Left ventricle myocardium inferior (tissue), 1 donor: ENCODE results near the gene MOB3B. TPM values are rescaled to one million over a fixed set of nuclear protein-coding genes. Genes with fewer than 3 reads are reported as not detected.

Experiments used
- DNase-seq: peaks from one replicate; pipeline ENCODE4 v3.0.0-alpha.2; 2020
- H3K27ac ChIP-seq: fragments of 200-600 bp; replicated peaks from 2 replicates; pipeline ENCODE4 v1.8.0; 2021
- H3K27me3 ChIP-seq: fragments of 200-600 bp; 2 replicates; pipeline ENCODE4 v1.8.0; 2021; ENCODE audit warnings: low read depth
- H3K36me3 ChIP-seq: fragments of 200-600 bp; 2 replicates; pipeline ENCODE4 v1.8.0; 2021
- H3K4me1 ChIP-seq: fragments of 200-600 bp; 2 replicates; pipeline ENCODE4 v1.8.0; 2021
- H3K4me3 ChIP-seq: fragments of 200-600 bp; 2 replicates; pipeline ENCODE4 v1.8.0; 2021; ENCODE audit warnings: mild to moderate bottlenecking, moderate library complexity
- H3K9me3 ChIP-seq: fragments of 200-600 bp; replicated peaks from 2 replicates; pipeline ENCODE4 v1.8.0; 2021
- intact Hi-C: fragments of 100-400 bp; cut with micrococcal nuclease; formaldehyde crosslinking; loops from one replicate; pipeline ENCODE4 v1.11.0; 2022
- total RNA-seq: library from RNA; stranded (reverse); fragmentation: NEBNext Ultra II Directional; extraction: Animal tissue kit (Norgen Biotek cat#: 25700); gene quantifications from one replicate; pipeline ENCODE4 v1.2.1, GENCODE V29; 2021
- TF ChIP-seq, protein P1 (sequence below): fragments of 200-600 bp; IDR thresholded peaks from 2 replicates; pipeline ENCODE4 v1.8.0; 2021; ENCODE audit warnings: antibody characterized with exemption, mild to moderate bottlenecking, borderline replicate concordance
- donor health status: DM: no; HTN: yes; CAD: no; lungs with severe emphysema.

The MOB3B gene
- total RNA-seq, 1 donor from 2014 or later = 2.1 TPM

DNA sequence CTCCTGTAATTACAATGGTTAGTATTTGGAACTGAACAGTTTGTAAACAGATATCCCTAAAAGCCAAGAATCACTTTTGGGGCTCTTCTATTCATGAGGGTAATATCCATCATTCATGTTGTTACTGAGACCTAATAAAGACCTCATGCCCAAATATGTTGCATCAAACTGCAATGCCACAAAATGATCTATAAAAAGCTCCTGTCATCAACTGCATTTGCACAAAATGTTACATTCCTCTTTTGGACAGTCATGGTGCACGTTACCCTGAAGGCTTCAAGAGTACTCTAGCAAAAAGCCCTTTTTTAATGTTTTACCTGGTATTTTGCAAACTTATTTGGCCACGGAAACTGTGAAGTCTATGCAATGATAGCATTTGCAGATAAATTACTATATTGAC lies 218.4 kb downstream of the MOB3B start:
- H3K4me1 ChIP-seq = peaks cover 13% of the 10 kb centered on the region
- no peaks in the 10 kb centered on the region for H3K9me3 ChIP-seq
- H3K27ac ChIP-seq = peak overlapping the region; percentile 33
- TF ChIP-seq, protein P1, sequence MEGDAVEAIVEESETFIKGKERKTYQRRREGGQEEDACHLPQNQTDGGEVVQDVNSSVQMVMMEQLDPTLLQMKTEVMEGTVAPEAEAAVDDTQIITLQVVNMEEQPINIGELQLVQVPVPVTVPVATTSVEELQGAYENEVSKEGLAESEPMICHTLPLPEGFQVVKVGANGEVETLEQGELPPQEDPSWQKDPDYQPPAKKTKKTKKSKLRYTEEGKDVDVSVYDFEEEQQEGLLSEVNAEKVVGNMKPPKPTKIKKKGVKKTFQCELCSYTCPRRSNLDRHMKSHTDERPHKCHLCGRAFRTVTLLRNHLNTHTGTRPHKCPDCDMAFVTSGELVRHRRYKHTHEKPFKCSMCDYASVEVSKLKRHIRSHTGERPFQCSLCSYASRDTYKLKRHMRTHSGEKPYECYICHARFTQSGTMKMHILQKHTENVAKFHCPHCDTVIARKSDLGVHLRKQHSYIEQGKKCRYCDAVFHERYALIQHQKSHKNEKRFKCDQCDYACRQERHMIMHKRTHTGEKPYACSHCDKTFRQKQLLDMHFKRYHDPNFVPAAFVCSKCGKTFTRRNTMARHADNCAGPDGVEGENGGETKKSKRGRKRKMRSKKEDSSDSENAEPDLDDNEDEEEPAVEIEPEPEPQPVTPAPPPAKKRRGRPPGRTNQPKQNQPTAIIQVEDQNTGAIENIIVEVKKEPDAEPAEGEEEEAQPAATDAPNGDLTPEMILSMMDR = no peak
- no peak overlapping the region for H3K4me3 ChIP-seq
- DNase-seq = no peak
- intact Hi-C loops = no loop called here
- H3K27me3 ChIP-seq = no peaks in the 10 kb centered on the region
- H3K36me3 ChIP-seq = no peaks in the 10 kb centered on the region

DNA sequence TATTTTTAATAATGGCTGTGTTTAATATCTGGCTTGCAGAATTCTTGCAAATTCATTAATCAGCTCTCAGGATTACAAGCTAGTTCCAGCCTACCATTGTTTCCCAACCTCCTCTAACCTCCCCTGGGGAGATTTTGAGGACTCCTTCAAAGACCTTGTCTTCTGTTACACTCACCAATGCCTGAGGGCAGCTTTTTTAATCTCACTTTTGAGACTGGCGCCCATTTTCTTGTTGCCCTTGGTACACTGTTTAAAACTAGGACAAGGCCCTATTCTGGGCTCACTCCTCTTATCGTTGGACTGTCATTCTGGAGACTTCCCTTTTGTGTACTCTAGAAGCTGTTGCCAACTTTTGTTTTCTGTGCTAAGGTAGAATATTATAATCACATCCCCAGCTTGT lies 219.0 kb downstream of the MOB3B start:
- Histone ChIP-seq H3K9me3 (no peaks in the 10 kb centered on the region), H3K36me3 (no peaks in the 10 kb centered on the region), H3K4me3 (no peak overlapping the region), H3K27me3 (no peaks in the 10 kb centered on the region), H3K4me1 (peaks cover 13% of the 10 kb centered on the region), H3K27ac (peak overlapping the region; percentile 33)
- intact Hi-C loops = no loop called here
- DNase-seq = no peak
- TF ChIP-seq, protein P1 = no peak

DNA sequence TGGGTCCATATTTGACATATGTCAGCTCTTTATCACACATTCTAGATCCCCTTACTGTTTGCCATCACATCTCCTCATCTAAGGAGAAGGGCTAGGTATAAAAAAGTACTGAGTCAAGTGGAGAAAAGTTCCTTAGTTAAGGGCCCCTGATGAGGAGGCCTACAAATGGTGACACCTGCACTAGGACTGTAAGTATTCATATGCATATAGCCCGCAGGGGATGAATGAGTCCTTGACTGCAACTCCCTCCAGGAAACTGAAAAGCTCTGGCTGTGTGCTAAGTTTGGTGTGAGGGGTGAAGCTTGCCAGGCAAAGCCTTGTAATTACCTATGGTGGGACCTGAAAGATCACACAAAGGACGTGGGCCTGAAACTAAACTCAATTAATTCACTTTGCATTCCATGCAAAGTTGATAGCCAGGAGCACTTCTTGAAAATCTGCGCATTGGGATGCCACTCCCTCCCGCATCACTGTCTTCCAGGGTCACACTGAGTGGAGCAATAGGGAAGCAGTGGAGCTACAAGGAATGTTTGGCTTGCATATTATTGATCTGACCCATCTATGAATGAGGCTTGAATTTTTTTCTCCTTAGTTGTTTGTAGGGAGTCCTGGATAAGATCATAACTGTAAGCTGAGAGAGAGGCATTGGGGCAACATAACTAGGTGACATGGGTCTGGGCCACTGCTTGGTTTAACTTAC lies 220.8 kb downstream of the MOB3B start:
- TF ChIP-seq, protein P1 = no peak
- Histone ChIP-seq H3K9me3 (no peaks in the 10 kb centered on the region), H3K4me3 (no peak overlapping the region), H3K27me3 (no peaks in the 10 kb centered on the region), H3K4me1 (peaks cover 13% of the 10 kb centered on the region), H3K36me3 (no peaks in the 10 kb centered on the region), H3K27ac (no peak overlapping the region)
- intact Hi-C loops = no loop called here
- DNase-seq = no peak

DNA sequence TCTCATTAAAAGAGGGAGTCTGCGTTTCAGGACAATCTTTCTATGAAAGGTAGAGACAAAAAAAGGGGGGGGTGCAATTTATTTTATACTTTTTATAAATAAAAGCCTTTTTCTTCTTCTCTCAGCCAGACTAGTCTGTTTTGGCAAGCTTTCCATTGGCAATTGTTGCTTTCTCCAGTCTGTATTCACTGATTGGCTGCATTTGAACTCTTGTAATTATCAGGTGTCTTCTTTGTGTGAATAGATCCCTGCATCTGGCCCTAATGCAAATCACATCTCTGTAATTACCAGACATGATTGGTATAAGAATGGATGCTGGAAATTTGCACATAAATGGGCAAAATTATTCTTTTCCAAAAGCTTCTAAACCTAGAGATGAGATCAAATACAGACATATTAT lies 225.1 kb downstream of the MOB3B start:
- no peaks in the 10 kb centered on the region for H3K27me3 ChIP-seq
- no peaks in the 10 kb centered on the region for H3K36me3 ChIP-seq
- no peaks in the 10 kb centered on the region for H3K4me1 ChIP-seq
- H3K27ac ChIP-seq = no peak overlapping the region
- intact Hi-C loops = no loop called here
- no peaks in the 10 kb centered on the region for H3K9me3 ChIP-seq
- H3K4me3 ChIP-seq = no peak overlapping the region
- TF ChIP-seq, protein P1 = no peak
- DNase-seq = no peak

DNA sequence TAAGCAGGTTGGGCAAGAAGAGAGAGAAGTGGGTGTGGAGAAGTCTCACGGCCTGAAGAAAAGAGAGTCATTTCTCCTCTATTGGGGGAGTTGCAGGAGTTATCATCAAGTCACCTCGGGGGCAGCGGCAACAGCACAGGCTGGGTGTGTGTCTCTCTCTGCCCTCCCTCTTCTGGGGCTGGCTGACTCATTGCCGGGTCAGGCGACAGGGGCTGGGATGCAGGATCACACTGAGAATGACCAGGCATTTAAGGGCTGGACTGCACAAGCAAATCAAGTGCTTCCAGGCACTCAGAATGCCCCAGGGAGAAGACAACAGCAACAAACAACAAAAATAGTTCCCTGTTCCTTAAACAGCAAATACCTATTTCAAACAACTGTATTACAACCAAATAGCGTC lies 226.4 kb downstream of the MOB3B start:
- Histone ChIP-seq H3K9me3 (no peaks in the 10 kb centered on the region), H3K36me3 (no peaks in the 10 kb centered on the region), H3K27me3 (no peaks in the 10 kb centered on the region), H3K4me1 (no peaks in the 10 kb centered on the region), H3K27ac (no peak overlapping the region), H3K4me3 (no peak overlapping the region)
- TF ChIP-seq, protein P1 = no peak
- intact Hi-C loops = no loop called here
- no peak for DNase-seq
